ENCODE results near the gene STK32C. TPM values are rescaled to one million over a fixed set of nuclear protein-coding genes. Genes with fewer than 3 reads are reported as not detected.

The STK32C gene
- total RNA-seq, 6 experiments from 2014 or later = 1.6 to 3.5 (median 2.1) TPM

- Histone ChIP-seq H3K4me3 (no peak overlapping the region), H3K4me1 (no peaks in the 10 kb centered on the region), H3K27ac (no peak overlapping the region), H3K27me3 (no peaks in the 10 kb centered on the region), H3K36me3 (no peaks in the 10 kb centered on the region), H3K9me3 (no peaks in the 10 kb centered on the region)
- ATAC-seq (no peak), DNase-seq (no peak)
- intact Hi-C loops (cut with DNase I) = no loop called here
- WGBS (ENCODE audit: insufficient coverage, low coverage, low lambda C conversion rate, missing lambda C conversion rate) = 46% methylated on average over 15 of the region's 19 CpGs
- TF ChIP-seq POLR2A (IDR thresholded peaks at IDR 0.05) (no peak), CTCF (IDR thresholded peaks at IDR 0.05) (no peak)
These were observed 54.6 kb downstream of the STK32C start for GRCh38 chr10:132253092-132253687.

GRCh38 chr10:132252412-132252811 lies 55.3 kb downstream of the STK32C start:
- intact Hi-C loops (cut with DNase I) = no loop called here
- Histone ChIP-seq H3K9me3 (no peaks in the 10 kb centered on the region), H3K27me3 (no peaks in the 10 kb centered on the region), H3K27ac (no peak overlapping the region), H3K36me3 (no peaks in the 10 kb centered on the region), H3K4me3 (no peak overlapping the region), H3K4me1 (no peaks in the 10 kb centered on the region)
- DNase-seq (no peak), ATAC-seq (no peak)
- WGBS (ENCODE audit: insufficient coverage, low coverage, low lambda C conversion rate, missing lambda C conversion rate) = 94% methylated on average over 14 of the region's 17 CpGs
- TF ChIP-seq POLR2A (IDR thresholded peaks at IDR 0.05) (no peak), CTCF (IDR thresholded peaks at IDR 0.05) (no peak)

- Histone ChIP-seq H3K27me3 (no peaks in the 10 kb centered on the region), H3K27ac (no peak overlapping the region), H3K36me3 (no peaks in the 10 kb centered on the region), H3K4me1 (no peaks in the 10 kb centered on the region), H3K9me3 (no peaks in the 10 kb centered on the region), H3K4me3 (no peak overlapping the region)
- ATAC-seq (no peak), DNase-seq (no peak)
- TF ChIP-seq CTCF (IDR thresholded peaks at IDR 0.05) (no peak), POLR2A (IDR thresholded peaks at IDR 0.05) (no peak)
- 60% methylated on average over 1 of the region's 6 CpGs for WGBS (ENCODE audit: insufficient coverage, low coverage, low lambda C conversion rate, missing lambda C conversion rate)
- intact Hi-C loops (cut with DNase I) = no loop called here
These were observed 55.8 kb downstream of the STK32C start for GRCh38 chr10:132251928-132252327.

- no peak for ATAC-seq
- no peak for TF ChIP-seq POLR2A (IDR thresholded peaks at IDR 0.05)
- TF ChIP-seq CTCF (IDR thresholded peaks at IDR 0.05) = no peak
- intact Hi-C loops (cut with DNase I) = no loop called here
- DNase-seq = no peak
- H3K9me3 ChIP-seq = no peaks in the 10 kb centered on the region
- H3K27ac ChIP-seq = no peak overlapping the region
- H3K27me3 ChIP-seq = no peaks in the 10 kb centered on the region
- WGBS (ENCODE audit: insufficient coverage, low coverage, low lambda C conversion rate, missing lambda C conversion rate) = 72% methylated on average over 5 of the region's 30 CpGs
- no peaks in the 10 kb centered on the region for H3K36me3 ChIP-seq
- H3K4me1 ChIP-seq = no peaks in the 10 kb centered on the region
- H3K4me3 ChIP-seq = no peak overlapping the region
These were observed 57.0 kb downstream of the STK32C start for GRCh38 chr10:132250481-132251475.

Data from right lobe of liver (tissue), 6 donors.